Parathyroid adenoma (tissue), 2 donors: ENCODE measurements around the gene UFSP2.

Experiments
- H2AFZ ChIP-seq: fragments of 300-600 bp; sonication (generic); one replicate; pipeline ENCODE4 v1.7.0; 2017; ENCODE audit warnings: antibody characterized with exemption, mild to moderate bottlenecking
- H3K27ac ChIP-seq: fragments of 300-600 bp; sonication (generic); one replicate; pipeline ENCODE4 v1.7.0; 2017
- H3K27me3 ChIP-seq: fragments of 300-600 bp; sonication (generic); one replicate; pipeline ENCODE4 v1.7.0; 2017; ENCODE audit warnings: low read length; ENCODE audit not compliant: control insufficient read depth, insufficient read depth
- H3K36me3 ChIP-seq: fragments of 300-600 bp; sonication (generic); one replicate; pipeline ENCODE4 v1.7.0; 2017; ENCODE audit warnings: low read length; ENCODE audit not compliant: control insufficient read depth, insufficient read depth
- H3K4me1 ChIP-seq: fragments of 300-600 bp; sonication (generic); one replicate; pipeline ENCODE4 v1.7.0; 2017; ENCODE audit warnings: control low read depth
- H3K4me2 ChIP-seq: fragments of 300-600 bp; sonication (generic); one replicate; pipeline ENCODE4 v1.7.0; 2017; ENCODE audit warnings: low read length
- H3K4me3 ChIP-seq: fragments of 300-600 bp; sonication (generic); one replicate; pipeline ENCODE4 v1.7.0; 2017; ENCODE audit warnings: low read depth, low read length
- H3K79me2 ChIP-seq: fragments of 300-600 bp; sonication (generic); one replicate; pipeline ENCODE4 v1.7.0; 2017; ENCODE audit warnings: control low read depth
- H3K9ac ChIP-seq: fragments of 300-600 bp; sonication (generic); one replicate; pipeline ENCODE4 v1.7.0; 2017; ENCODE audit warnings: mild to moderate bottlenecking
- H3K9me3 ChIP-seq: fragments of 300-600 bp; sonication (generic); one replicate; pipeline ENCODE4 v1.7.0; 2017; ENCODE audit warnings: low read length; ENCODE audit not compliant: control insufficient read depth
- CTCF ChIP-seq: fragments of 300-600 bp; sonication (generic); IDR thresholded peaks from one replicate; pipeline ENCODE4 v1.7.0; 2017; ENCODE audit warnings: antibody characterized with exemption, mild to moderate bottlenecking
- donor health status: primary hyperparathyroidism.

UFSP2 gene

GRCh38 chr4:185392156-185392555, 33.6 kb downstream of the UFSP2 start:
- no peak for TF ChIP-seq CTCF
- Histone ChIP-seq H3K9ac (no peak overlapping the region), H3K27ac (no peak overlapping the region), H3K27me3 (no peaks in the 10 kb centered on the region), H3K4me3 (no peak overlapping the region), H3K9me3 (no peaks in the 10 kb centered on the region), H3K79me2 (no peaks in the 10 kb centered on the region), H2AFZ (no peak overlapping the region), H3K4me1 (no peaks in the 10 kb centered on the region), H3K36me3 (no peaks in the 10 kb centered on the region), H3K4me2 (no peak overlapping the region)

- TF ChIP-seq CTCF: no peak
- H3K79me2 ChIP-seq: no peaks in the 10 kb centered on the region
- no peaks in the 10 kb centered on the region for H3K27me3 ChIP-seq
- H3K9ac ChIP-seq: no peak overlapping the region
- H3K27ac ChIP-seq: no peak overlapping the region
- H3K4me1 ChIP-seq: no peaks in the 10 kb centered on the region
- H3K4me2 ChIP-seq: no peak overlapping the region
- H3K36me3 ChIP-seq: no peaks in the 10 kb centered on the region
- no peaks in the 10 kb centered on the region for H3K9me3 ChIP-seq
- H3K4me3 ChIP-seq: no peak overlapping the region
- no peak overlapping the region for H2AFZ ChIP-seq
These were observed 34.8 kb downstream of the UFSP2 start for GRCh38 chr4:185390941-185391340.

DNA sequence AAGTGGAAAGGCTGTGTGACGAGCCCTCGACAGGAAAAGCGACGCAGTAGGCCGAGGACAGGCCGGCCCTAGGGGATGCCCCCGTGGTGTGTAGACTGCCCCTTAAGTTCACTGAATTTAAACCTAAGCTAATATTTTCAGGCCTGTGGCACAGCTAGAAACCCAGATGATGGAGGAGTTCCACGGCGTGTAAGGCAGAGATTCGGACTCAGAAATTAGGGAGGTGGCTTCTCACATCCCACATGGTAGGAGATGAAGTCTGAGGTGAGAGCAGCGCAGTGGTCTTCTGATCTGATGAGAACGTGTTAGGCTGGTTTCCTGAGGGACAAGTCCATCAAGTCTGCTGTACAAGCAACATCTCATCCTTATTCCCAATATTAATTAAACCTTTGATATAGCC, 37.8 kb downstream of the UFSP2 start:
- Histone ChIP-seq H3K36me3 (no peaks in the 10 kb centered on the region), H3K79me2 (no peaks in the 10 kb centered on the region), H3K27me3 (no peaks in the 10 kb centered on the region), H3K27ac (no peak overlapping the region), H3K4me3 (no peak overlapping the region), H3K9me3 (no peaks in the 10 kb centered on the region), H3K4me2 (no peak overlapping the region), H3K9ac (no peak overlapping the region), H3K4me1 (no peaks in the 10 kb centered on the region), H2AFZ (no peak overlapping the region)
- TF ChIP-seq CTCF: no peak

- H3K4me2 ChIP-seq: no peak overlapping the region
- H3K9ac ChIP-seq: no peak overlapping the region
- TF ChIP-seq CTCF: no peak
- H3K4me3 ChIP-seq: no peak overlapping the region
- no peaks in the 10 kb centered on the region for H3K4me1 ChIP-seq
- H3K9me3 ChIP-seq: no peaks in the 10 kb centered on the region
- H3K36me3 ChIP-seq: no peaks in the 10 kb centered on the region
- no peaks in the 10 kb centered on the region for H3K27me3 ChIP-seq
- no peaks in the 10 kb centered on the region for H3K79me2 ChIP-seq
- H3K27ac ChIP-seq: no peak overlapping the region
- no peak overlapping the region for H2AFZ ChIP-seq
These were observed 40.8 kb downstream of the UFSP2 start for GRCh38 chr4:185384930-185385331.

GRCh38 chr4:185384061-185384460, 41.7 kb downstream of the UFSP2 start:
- no peak overlapping the region for H2AFZ ChIP-seq
- no peak overlapping the region for H3K9ac ChIP-seq
- no peak overlapping the region for H3K4me3 ChIP-seq
- no peak overlapping the region for H3K4me2 ChIP-seq
- no peaks in the 10 kb centered on the region for H3K27me3 ChIP-seq
- no peaks in the 10 kb centered on the region for H3K79me2 ChIP-seq
- no peaks in the 10 kb centered on the region for H3K36me3 ChIP-seq
- no peak overlapping the region for H3K27ac ChIP-seq
- no peaks in the 10 kb centered on the region for H3K4me1 ChIP-seq
- no peak for TF ChIP-seq CTCF
- H3K9me3 ChIP-seq: no peaks in the 10 kb centered on the region
